Progenitor cell of endocrine pancreas (in vitro differentiated cells): Measurements from ENCODE around the gene SOX5. TPM values are rescaled to one million over a fixed set of nuclear protein-coding genes. Genes with fewer than 3 reads are reported as not detected.

Source experiments
- DNase-seq: peaks from one replicate; pipeline ENCODE4 v3.0.0; 2021; ENCODE audit warnings: low spot score; ENCODE audit not compliant: unreplicated experiment
- H3K27ac Mint-ChIP-seq: 2 replicates; pipeline ENCODE4 v1.8.0; 2021; ENCODE audit warnings: mild to moderate bottlenecking, moderate library complexity, mixed read lengths
- H3K27me3 Mint-ChIP-seq: 2 replicates; pipeline ENCODE4 v1.8.0; 2021; ENCODE audit warnings: mixed read lengths
- H3K36me3 Mint-ChIP-seq: 2 replicates; pipeline ENCODE4 v1.8.0; 2022; ENCODE audit warnings: mixed read lengths; ENCODE audit not compliant: insufficient read depth
- H3K4me1 Mint-ChIP-seq: 2 replicates; pipeline ENCODE4 v1.8.0; 2021; ENCODE audit warnings: low read depth, mixed read lengths
- H3K4me3 Mint-ChIP-seq: 2 replicates; pipeline ENCODE4 v1.8.0; 2021; ENCODE audit warnings: low read depth, mild to moderate bottlenecking, moderate library complexity, mixed read lengths
- H3K9me3 Mint-ChIP-seq: 2 replicates; pipeline ENCODE4 v1.8.0; 2021; ENCODE audit warnings: low read depth, mixed read lengths
- total RNA-seq: library from RNA; stranded (reverse); gene quantifications from 2 replicates; pipeline ENCODE4 v1.2.1, GENCODE V29; 2021
- TF ChIP-seq, protein P1 (sequence below): fragments of 200-600 bp; sonication (generic); IDR thresholded peaks from one replicate; pipeline ENCODE4 v1.5.0; 2021; ENCODE audit warnings: antibody characterized with exemption, mild to moderate bottlenecking; ENCODE audit not compliant: unreplicated experiment

SOX5 gene
- total RNA-seq, 1 donor from 2014 or later = 56.9 TPM

- Mint-ChIP-seq H3K27ac (peak overlapping the region; percentile 14), H3K4me1 (peaks cover 36% of the 10 kb centered on the region), H3K4me3 (no peak overlapping the region), H3K27me3 (no peaks in the 10 kb centered on the region), H3K36me3 (peaks cover 8% of the 10 kb centered on the region), H3K9me3 (peaks cover 8% of the 10 kb centered on the region)
- DNase-seq = no peak
- TF ChIP-seq, protein P1, sequence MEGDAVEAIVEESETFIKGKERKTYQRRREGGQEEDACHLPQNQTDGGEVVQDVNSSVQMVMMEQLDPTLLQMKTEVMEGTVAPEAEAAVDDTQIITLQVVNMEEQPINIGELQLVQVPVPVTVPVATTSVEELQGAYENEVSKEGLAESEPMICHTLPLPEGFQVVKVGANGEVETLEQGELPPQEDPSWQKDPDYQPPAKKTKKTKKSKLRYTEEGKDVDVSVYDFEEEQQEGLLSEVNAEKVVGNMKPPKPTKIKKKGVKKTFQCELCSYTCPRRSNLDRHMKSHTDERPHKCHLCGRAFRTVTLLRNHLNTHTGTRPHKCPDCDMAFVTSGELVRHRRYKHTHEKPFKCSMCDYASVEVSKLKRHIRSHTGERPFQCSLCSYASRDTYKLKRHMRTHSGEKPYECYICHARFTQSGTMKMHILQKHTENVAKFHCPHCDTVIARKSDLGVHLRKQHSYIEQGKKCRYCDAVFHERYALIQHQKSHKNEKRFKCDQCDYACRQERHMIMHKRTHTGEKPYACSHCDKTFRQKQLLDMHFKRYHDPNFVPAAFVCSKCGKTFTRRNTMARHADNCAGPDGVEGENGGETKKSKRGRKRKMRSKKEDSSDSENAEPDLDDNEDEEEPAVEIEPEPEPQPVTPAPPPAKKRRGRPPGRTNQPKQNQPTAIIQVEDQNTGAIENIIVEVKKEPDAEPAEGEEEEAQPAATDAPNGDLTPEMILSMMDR = no peak
Measured at GRCh38 chr12:23750923-23751322, 198.5 kb downstream of the SOX5 start.

DNA sequence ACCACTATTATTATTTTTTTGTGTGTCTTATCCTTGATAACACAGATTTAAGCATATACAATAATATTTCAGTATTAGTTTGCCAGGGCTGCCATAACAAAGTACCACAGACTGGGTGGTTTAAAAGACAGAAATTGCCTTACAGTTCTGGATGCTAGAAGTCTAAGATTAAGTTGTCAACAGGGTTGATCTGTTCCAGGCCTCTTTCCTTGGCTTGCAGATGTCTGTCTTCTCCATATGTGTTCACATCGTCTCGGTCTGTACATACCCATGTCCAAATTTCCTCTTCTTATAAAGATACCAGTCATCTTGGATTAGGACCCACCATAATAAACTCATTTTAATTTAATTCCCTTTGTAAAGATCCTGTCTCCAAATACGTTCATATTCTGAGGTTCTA lies 204.8 kb downstream of the SOX5 start:
- Mint-ChIP-seq H3K4me3 (no peak overlapping the region), H3K36me3 (peaks cover 16% of the 10 kb centered on the region), H3K27ac (no peak overlapping the region), H3K27me3 (no peaks in the 10 kb centered on the region), H3K4me1 (peaks cover under 1% of the 10 kb centered on the region), H3K9me3 (peaks cover 8% of the 10 kb centered on the region)
- DNase-seq = no peak
- TF ChIP-seq, protein P1 = no peak

DNA sequence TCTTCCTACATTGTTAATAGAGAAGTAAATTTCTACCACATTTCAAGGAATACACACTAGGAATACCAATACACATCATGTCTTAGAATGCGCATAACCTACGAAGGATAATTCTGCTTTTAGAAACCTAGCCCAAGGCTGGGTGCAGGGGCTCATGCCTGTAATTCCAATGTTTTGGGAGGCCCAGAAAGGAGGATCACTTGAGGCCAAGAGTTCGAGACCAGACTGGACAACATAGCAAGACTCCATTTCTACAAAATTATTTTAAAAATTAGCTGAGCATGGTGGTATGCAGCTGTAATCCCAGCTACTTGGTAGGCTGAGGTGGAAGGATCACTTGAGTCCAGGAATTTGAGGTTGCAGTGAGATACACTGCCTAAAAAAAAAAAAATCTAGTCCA lies 206.9 kb downstream of the SOX5 start:
- H3K27ac Mint-ChIP-seq = no peak overlapping the region
- no peaks in the 10 kb centered on the region for H3K27me3 Mint-ChIP-seq
- peaks cover 5% of the 10 kb centered on the region for H3K9me3 Mint-ChIP-seq
- DNase-seq = no peak
- no peak overlapping the region for H3K4me3 Mint-ChIP-seq
- H3K4me1 Mint-ChIP-seq = no peaks in the 10 kb centered on the region
- peaks cover 23% of the 10 kb centered on the region for H3K36me3 Mint-ChIP-seq
- TF ChIP-seq, protein P1 = no peak

- TF ChIP-seq, protein P1 = no peak
- Mint-ChIP-seq H3K4me3 (no peak overlapping the region), H3K27ac (no peak overlapping the region), H3K36me3 (peaks cover 14% of the 10 kb centered on the region), H3K4me1 (peaks cover 39% of the 10 kb centered on the region), H3K27me3 (no peaks in the 10 kb centered on the region), H3K9me3 (no peaks in the 10 kb centered on the region)
- no peak for DNase-seq
Measured at GRCh38 chr12:23731493-23731892, 218.0 kb downstream of the SOX5 start.

GRCh38 chr12:23731035-23731434 lies 218.4 kb downstream of the SOX5 start:
- TF ChIP-seq, protein P1 = no peak
- DNase-seq = no peak
- Mint-ChIP-seq H3K36me3 (peaks cover 14% of the 10 kb centered on the region), H3K27me3 (no peaks in the 10 kb centered on the region), H3K9me3 (no peaks in the 10 kb centered on the region), H3K4me3 (no peak overlapping the region), H3K27ac (no peak overlapping the region), H3K4me1 (peaks cover 43% of the 10 kb centered on the region)
